Mammary epithelial cell (primary cell): Measurements from ENCODE around the gene SGF29.

ENCODE experiments used
- EZH2 ChIP-seq: IDR thresholded peaks from 2 replicates; pipeline ENCODE4 v1.6.1; 2012; ENCODE audit warnings: low read length, inconsistent platforms, borderline replicate concordance
- TF ChIP-seq, protein P1 (sequence below), 2 donors: IDR thresholded peaks in 1 of 2; conservative IDR thresholded peaks in 1 of 2; 2 replicates each; pipeline ENCODE4 v1.5.1; 2011 to 2012; ENCODE audit warnings: inconsistent platforms in 2 of 2, low read length in 2 of 2, mild to moderate bottlenecking in 2 of 2, control low read depth in 1 of 2, low read depth in 1 of 2; ENCODE audit not compliant: insufficient read depth in 1 of 2; ENCODE audit errors: extremely low read depth in 1 of 2

DNA sequence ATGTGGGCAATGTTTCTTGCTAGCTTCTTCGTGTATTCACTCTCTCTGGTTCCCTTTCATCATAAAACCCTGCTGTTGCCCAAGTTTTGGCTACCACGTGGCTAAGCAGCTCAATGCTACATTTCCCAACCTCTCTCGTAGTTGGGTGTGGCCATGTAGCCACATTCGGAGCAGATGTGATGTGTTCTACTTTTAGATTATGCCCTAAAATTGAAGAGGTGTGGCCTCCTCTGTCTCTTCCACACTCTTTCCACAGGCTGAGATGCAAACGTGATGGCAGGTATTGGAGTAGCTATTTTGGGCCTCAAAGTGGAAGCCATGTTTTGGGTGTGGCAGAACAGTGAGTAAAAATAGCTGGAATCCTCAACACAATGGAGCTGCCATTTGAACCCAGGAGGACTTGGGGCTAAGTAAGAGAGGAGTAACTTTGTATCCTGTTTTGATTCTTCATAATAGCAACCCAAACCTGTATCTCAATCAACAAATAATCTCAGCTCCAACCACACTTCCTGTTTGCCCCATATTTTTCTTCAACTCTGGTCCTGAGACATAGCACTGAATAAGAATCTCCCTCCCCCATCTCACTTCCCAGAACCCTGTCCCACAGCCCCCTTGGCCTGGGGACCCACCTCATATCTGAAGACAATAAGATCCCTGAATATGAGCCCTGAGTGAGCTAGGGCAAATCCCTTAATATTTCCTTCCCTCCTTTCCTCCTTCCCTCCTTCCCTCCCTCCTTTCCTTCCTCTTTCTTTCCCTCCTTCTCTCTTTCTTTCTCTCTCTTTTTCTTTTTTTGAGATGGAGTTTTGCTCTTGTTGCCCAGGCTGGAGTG lies 19.0 kb upstream of the SGF29 start:
- TF ChIP-seq, protein P1, sequence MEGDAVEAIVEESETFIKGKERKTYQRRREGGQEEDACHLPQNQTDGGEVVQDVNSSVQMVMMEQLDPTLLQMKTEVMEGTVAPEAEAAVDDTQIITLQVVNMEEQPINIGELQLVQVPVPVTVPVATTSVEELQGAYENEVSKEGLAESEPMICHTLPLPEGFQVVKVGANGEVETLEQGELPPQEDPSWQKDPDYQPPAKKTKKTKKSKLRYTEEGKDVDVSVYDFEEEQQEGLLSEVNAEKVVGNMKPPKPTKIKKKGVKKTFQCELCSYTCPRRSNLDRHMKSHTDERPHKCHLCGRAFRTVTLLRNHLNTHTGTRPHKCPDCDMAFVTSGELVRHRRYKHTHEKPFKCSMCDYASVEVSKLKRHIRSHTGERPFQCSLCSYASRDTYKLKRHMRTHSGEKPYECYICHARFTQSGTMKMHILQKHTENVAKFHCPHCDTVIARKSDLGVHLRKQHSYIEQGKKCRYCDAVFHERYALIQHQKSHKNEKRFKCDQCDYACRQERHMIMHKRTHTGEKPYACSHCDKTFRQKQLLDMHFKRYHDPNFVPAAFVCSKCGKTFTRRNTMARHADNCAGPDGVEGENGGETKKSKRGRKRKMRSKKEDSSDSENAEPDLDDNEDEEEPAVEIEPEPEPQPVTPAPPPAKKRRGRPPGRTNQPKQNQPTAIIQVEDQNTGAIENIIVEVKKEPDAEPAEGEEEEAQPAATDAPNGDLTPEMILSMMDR (conservative IDR thresholded peaks at IDR 0.05 in 1 of 2, IDR thresholded peaks at IDR 0.05 in 1 of 2; ENCODE audit: extremely low read depth in 1 of 2, insufficient read depth in 1 of 2, low read depth in 1 of 2, low read length in 2 of 2), result no peak
- no peak for TF ChIP-seq EZH2
